IPS-20b (cell line): ENCODE measurements around the gene AIG1.
"Not testable (repeated sequence)": the region's sequence is repeated elsewhere in the genome, so short reads cannot be mapped to it uniquely, and the experiment has no call there.

Source experiments
- H3K27ac ChIP-seq: one replicate; pipeline ENCODE4 v1.5.1; 2013; ENCODE audit warnings: low read length
- H3K27me3 ChIP-seq: 2 replicates; pipeline ENCODE4 v1.6.1; 2013; ENCODE audit warnings: mild to moderate bottlenecking, low read length, inconsistent platforms; ENCODE audit not compliant: insufficient read depth
- H3K36me3 ChIP-seq: 2 replicates; pipeline ENCODE4 v1.6.1; 2013; ENCODE audit warnings: low read depth, mild to moderate bottlenecking, inconsistent platforms, low read length, moderate library complexity; ENCODE audit not compliant: insufficient read depth
- H3K4me1 ChIP-seq: 2 replicates; pipeline ENCODE4 v1.6.1; 2013; ENCODE audit warnings: mild to moderate bottlenecking, control low read depth, inconsistent platforms, low read length, moderate library complexity; ENCODE audit not compliant: insufficient read depth
- H3K4me3 ChIP-seq: 2 replicates; pipeline ENCODE4 v1.5.1; 2013; ENCODE audit warnings: mild to moderate bottlenecking, low read length, inconsistent platforms
- H3K9ac ChIP-seq: 2 replicates; pipeline ENCODE4 v1.6.1; 2013; ENCODE audit warnings: low read depth, mild to moderate bottlenecking, inconsistent platforms, low read length, moderate library complexity
- H3K9me3 ChIP-seq: 2 replicates; pipeline ENCODE4 v1.6.1; 2013; ENCODE audit warnings: mild to moderate bottlenecking, low read depth, low read length, inconsistent platforms; ENCODE audit not compliant: insufficient read depth

Gene AIG1, protein sequence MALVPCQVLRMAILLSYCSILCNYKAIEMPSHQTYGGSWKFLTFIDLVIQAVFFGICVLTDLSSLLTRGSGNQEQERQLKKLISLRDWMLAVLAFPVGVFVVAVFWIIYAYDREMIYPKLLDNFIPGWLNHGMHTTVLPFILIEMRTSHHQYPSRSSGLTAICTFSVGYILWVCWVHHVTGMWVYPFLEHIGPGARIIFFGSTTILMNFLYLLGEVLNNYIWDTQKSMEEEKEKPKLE

DNA sequence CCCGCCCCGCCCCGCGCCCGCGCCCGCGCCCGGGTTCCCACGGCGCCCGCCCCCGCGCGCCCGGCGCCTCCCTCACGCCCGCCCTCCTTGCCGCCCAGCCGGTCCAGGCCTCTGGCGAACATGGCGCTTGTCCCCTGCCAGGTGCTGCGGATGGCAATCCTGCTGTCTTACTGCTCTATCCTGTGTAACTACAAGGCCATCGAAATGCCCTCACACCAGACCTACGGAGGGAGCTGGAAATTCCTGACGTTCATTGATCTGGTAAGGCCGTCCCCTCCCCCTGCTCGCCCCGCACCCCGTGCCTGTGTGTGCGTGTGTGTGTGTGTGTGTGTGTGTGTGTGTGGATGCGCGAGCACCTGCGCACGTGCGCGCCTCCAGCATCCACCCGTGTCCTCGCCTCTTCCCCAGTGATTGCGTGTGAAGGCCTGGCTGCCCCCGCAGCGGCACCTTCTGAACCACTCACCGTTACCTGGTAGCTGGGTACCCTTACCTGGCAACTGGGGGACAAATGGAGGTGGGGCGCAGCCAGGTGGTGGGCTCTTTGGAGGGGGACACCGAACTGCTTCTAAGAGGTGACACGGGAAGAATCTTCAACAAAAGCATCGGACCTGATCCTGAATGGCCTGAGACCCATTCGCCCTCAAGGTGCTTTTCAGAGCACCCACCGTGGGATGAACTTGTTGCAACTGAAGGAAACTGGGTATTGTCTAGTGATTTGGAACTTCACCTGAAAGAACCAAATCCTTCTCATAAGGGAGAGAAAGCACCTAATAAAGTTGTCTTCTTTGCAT, at the start of gene AIG1:
TSS of gene AIG1 (plus strand) at position 84 of the 791 bp plus-strand sequence. CDS start at position 121, 37 bp downstream.
- no peaks in the 10 kb centered on the region for H3K27me3 ChIP-seq
- H3K9ac ChIP-seq: peak within 1 kb of the TSS; percentile 87; the same call in 1 of the 2 replicates
- H3K27ac ChIP-seq: peak within 1 kb of the TSS; percentile 39
- peak within 1 kb of the TSS; percentile 86 for H3K4me3 ChIP-seq
- H3K36me3 ChIP-seq: no peaks in the 10 kb centered on the region
- peaks cover 28% of the 10 kb centered on the region for H3K4me1 ChIP-seq
- no peaks in the 10 kb centered on the region for H3K9me3 ChIP-seq

DNA sequence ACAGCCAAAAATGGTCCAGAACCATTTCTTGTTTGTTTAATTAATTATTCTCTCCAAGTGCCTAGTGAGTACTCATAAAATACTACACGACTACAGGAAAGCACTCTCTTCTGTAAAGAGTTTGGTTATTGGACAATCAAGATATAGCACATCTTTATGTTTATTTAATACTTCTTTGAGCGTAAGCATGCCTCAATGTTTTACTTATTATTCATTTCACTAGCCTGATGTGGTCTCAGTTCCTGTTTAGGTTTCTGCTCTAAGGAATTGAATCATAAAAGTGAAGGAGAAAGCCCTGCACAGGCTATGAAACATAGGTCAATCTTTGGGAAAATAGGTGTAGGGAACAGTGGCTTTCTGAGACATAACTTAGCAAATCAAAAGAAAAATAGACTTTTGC, 45.9 kb upstream of the AIG1 start:
- Histone ChIP-seq H3K36me3 (no peaks in the 10 kb centered on the region), H3K27me3 (no peaks in the 10 kb centered on the region)

DNA sequence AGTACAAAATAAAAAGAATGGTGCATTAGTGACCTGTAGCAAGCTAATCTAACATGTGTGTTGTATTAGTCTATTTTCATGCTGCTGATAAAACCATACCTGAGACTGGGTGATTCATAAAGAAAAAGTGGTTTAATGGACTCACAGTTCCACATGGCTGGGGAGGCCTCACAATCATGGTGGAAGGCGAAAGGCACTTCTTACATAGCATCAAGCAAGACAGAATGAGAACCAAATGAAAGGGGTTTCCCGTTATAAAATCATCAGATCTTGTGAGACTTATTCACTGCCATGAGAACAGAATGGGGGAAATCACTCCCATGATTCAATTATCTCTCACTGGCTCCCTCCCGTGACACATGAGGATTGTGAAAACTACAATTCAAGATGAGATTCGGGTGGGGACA, 45.4 kb upstream of the AIG1 start:
- Histone ChIP-seq H3K9ac (no peak overlapping the region), H3K9me3 (no peaks in the 10 kb centered on the region), H3K36me3 (no peaks in the 10 kb centered on the region), H3K27ac (no peak overlapping the region), H3K4me3 (no peak overlapping the region), H3K27me3 (no peaks in the 10 kb centered on the region), H3K4me1 (no peaks in the 10 kb centered on the region)

More for the DNA sequence above, 45.9 kb upstream of the AIG1 start:
- H3K9ac ChIP-seq: no peak overlapping the region
- H3K4me3 ChIP-seq: no peak overlapping the region
- no peaks in the 10 kb centered on the region for H3K9me3 ChIP-seq
- H3K4me1 ChIP-seq: no peaks in the 10 kb centered on the region
- H3K27ac ChIP-seq: no peak overlapping the region

DNA sequence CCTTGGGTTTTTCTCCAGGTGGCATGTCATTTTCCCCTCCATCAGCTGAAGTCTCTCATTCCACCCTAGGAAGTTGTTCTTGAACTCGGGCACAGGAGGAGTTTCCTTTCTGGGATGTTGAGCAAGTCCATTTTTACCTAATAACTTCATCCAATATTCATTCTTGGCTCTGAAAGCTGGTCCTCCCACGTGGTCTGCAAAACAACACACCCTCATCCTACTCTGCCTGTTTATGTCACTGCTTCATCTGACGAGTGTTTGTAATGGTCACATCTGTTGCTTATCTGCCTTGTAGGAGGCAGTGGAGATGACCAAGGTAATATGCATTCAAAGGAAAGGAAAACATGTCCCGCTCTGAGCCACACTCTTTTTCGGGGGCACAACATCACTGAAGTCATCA, 41.7 kb upstream of the AIG1 start:
- Histone ChIP-seq H3K36me3 (no peaks in the 10 kb centered on the region), H3K4me1 (no peaks in the 10 kb centered on the region), H3K9me3 (no peaks in the 10 kb centered on the region), H3K4me3 (no peak overlapping the region), H3K9ac (no peak overlapping the region), H3K27me3 (no peaks in the 10 kb centered on the region), H3K27ac (no peak overlapping the region)

DNA sequence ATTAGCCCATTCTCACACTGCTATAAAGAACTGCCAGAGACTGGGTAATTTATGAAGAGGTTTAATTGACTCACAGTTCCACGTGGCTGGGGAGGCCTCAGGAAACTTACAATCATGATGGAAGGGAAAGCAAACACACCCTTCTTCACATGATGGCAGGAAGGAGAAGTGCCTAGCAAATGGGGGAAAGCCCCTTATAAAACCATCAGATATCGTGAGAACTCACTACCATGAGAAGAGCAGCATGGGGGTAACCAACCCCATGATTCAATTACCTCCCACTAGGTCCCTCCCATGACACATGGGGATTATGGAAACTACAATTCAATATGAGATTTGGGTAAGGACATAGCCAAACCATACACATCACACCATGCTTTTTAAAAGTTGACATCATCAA, 39.8 kb upstream of the AIG1 start:
- not testable (repeated sequence) for H3K9ac ChIP-seq, H3K4me3 ChIP-seq, H3K4me1 ChIP-seq, H3K9me3 ChIP-seq, H3K27ac ChIP-seq, H3K27me3 ChIP-seq, H3K36me3 ChIP-seq

DNA sequence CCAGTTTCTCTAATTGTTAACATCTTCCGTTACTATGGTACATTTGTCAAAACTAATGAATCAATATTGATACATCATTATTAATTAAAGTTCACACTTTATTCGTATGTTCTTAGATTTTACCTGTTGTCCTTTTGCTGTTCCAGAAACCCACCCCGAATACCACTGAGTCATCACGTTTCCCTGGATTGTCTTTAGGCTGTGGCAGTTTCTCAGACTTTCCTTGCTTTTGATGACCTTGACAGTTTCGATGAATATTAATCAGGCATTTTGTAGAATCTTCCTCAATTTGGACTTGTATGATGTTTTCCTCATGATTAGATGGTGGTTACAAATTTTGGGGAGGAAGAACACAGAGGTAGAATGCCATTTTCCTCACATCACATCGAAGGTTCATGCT, 39.1 kb upstream of the AIG1 start:
- H3K27ac ChIP-seq: no peak overlapping the region
- H3K4me1 ChIP-seq: no peaks in the 10 kb centered on the region
- H3K9ac ChIP-seq: no peak overlapping the region
- H3K9me3 ChIP-seq: no peaks in the 10 kb centered on the region
- no peaks in the 10 kb centered on the region for H3K36me3 ChIP-seq
- H3K4me3 ChIP-seq: no peak overlapping the region
- H3K27me3 ChIP-seq: no peaks in the 10 kb centered on the region

DNA sequence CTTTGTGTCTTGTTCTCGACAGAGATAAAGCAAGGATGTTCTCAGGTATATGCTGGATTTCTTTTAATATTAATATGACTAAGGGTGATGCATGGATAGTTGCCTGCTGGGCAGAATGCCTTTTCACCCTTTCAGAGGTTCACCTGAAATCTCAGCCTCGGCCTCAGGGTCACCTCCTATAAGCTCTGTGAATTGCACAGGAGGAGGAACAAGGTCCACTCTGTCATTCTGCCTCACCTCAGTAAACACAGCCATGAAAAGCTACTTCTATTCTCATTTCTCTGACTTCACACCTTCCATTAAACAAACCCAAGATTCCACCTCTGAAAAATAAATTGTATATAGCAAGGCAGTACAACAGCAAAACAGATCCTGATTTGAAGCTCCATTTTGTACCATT, 38.1 kb upstream of the AIG1 start:
- Histone ChIP-seq H3K27me3 (no peaks in the 10 kb centered on the region), H3K4me1 (no peaks in the 10 kb centered on the region), H3K27ac (no peak overlapping the region), H3K4me3 (no peak overlapping the region), H3K9me3 (no peaks in the 10 kb centered on the region), H3K36me3 (no peaks in the 10 kb centered on the region), H3K9ac (no peak overlapping the region)

DNA sequence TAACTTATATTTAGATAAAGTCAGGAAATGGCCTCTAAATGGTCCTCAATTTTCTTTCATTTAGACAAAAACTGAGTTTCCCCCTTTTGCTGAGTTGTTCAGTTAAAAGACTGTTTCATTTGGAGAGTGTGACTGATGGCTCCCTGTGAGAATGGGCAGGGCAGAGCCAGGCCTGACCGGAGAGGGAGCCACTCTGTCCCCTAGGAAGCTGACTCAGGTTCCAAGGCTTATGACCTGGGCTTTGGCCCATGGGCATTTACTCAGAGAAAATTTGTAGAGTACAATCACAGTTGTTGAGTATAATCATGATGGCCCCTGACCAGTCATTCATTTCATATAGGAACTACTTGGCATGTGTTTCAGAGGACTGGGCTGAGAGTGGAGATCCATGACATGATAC, 37.0 kb upstream of the AIG1 start:
- Histone ChIP-seq H3K27ac (no peak overlapping the region), H3K36me3 (no peaks in the 10 kb centered on the region), H3K9me3 (no peaks in the 10 kb centered on the region), H3K9ac (no peak overlapping the region), H3K4me3 (no peak overlapping the region), H3K27me3 (no peaks in the 10 kb centered on the region), H3K4me1 (no peaks in the 10 kb centered on the region)

DNA sequence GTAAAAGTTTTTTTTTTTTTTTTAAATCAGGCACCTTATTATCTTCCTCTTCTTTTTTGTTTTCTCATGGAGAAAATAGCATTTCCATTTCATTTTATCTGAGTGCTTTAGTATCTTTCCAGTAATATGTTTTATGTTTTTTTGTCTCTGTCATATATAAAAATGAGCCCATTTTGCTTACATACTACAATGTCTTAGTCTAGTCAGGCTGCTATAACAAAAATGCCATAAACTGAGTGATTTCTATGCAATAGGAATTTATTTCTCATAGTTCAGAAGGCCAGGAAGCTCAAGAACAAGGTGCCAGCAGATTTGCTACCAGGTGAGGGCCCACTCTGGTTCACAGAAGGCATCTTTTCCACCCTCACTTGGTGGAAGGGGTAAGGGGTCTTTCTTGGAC, 35.7 kb upstream of the AIG1 start:
- no peaks in the 10 kb centered on the region for H3K27me3 ChIP-seq
- H3K9me3 ChIP-seq: no peaks in the 10 kb centered on the region
- no peaks in the 10 kb centered on the region for H3K36me3 ChIP-seq
- H3K4me1 ChIP-seq: no peaks in the 10 kb centered on the region
- H3K9ac ChIP-seq: no peak overlapping the region
- no peak overlapping the region for H3K4me3 ChIP-seq
- no peak overlapping the region for H3K27ac ChIP-seq

DNA sequence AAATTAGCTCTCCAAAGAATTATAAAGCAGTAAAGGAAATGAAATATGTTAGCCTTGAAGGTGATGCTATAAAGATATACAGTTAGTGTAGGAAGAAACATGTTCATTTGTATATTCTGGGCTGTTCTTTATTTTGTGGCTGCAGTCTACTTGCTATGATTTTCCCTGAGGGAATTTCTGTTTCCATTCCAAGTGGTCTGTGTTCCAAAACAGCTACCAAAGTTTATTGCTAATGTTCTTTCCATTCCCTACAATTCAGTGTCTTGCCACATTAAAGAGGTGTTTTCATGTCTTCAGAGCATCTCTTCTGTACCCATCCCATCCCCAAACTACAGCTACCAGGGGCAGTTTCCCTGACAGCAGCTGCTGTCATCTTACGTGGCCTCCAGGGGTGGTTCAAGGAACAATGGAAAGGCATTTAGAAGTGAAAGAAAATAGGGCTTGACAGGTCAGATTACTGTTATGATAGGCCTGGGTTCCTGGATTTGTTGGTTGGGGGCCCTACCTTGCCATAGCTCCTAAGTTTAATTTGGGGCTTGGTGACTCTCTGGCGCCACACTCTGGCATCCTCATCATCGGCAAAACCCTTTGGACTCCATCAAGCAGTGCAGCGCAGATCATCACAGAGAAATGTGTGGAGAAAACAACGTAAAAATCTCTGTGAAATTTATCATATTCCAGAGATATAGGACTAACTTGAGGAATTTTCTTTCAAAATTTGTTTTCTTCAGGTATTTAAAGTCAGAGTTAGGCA, 33.8 kb upstream of the AIG1 start:
- Histone ChIP-seq H3K27ac (no peak overlapping the region), H3K36me3 (no peaks in the 10 kb centered on the region), H3K4me3 (no peak overlapping the region), H3K9me3 (no peaks in the 10 kb centered on the region), H3K9ac (no peak overlapping the region), H3K4me1 (no peaks in the 10 kb centered on the region), H3K27me3 (no peaks in the 10 kb centered on the region)

DNA sequence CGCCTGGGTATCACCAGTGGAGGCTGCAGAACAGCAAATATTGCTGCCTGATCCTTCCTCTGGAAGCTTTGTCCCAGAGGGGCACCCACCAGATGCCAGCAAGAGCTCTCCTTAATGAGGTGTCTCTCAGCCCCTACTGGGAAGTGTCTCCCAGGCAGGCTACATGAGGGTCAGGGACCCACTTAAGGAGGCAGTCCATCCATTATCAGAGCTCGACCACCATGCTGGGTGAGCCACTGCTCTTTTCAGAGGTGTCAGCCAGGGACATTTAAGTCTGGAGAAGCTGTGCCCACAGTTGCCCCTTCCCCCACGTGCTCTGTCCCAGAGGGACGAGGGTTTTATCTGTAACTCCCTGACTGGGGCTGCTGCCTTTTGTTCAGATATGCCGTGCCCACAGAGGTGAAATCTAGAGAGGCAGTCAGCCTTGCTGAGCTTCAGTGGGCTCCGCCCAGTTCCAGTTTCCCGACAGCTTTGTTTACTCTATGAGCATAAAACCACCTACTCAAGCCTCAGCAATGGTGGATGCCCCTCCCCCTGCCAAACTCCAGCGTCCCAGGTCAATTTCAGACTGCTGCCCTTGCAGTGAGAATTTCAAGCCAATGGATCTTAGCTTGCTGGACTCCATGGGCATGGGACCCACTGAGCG, 25.9 kb upstream of the AIG1 start:
- H3K9ac ChIP-seq: no peak overlapping the region
- no peaks in the 10 kb centered on the region for H3K4me1 ChIP-seq

More for the DNA sequence above, 25.9 kb upstream of the AIG1 start:
- H3K27me3 ChIP-seq: no peaks in the 10 kb centered on the region
- no peak overlapping the region for H3K27ac ChIP-seq
- 0 out of 2 replicates have a peak, but pooled peaks cover 5% of the 10 kb centered on the region for H3K9me3 ChIP-seq
- no peak overlapping the region for H3K4me3 ChIP-seq
- no peaks in the 10 kb centered on the region for H3K36me3 ChIP-seq
